ENCODE results near the gene GULP1. TPM values are rescaled to one million over a fixed set of nuclear protein-coding genes. Genes with fewer than 3 reads are reported as not detected.

The GULP1 gene
- total RNA-seq, 4 donors from 2014 or later, result 13.4 to 20.0 (median 17.3) TPM

DNA sequence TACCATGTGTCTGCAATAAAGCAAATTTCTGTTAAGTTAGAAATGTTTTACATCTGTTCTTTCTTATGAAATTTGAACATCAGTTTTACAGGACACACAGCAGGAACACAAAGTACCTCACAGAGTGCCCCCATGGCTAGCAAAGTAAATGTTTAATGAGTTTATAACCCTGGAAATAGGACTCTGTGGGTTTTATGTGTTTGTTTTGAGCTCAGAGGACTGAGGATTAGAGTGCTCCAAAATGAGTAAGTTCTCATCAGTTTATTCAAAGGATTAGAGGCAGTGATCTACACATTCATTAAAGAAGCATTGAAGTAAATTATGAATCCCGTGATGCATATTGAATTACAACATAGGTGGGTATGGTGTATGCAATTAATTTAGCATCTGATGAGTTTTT, 281.8 kb downstream of the GULP1 start:
- 64 to 66% methylated on average over 1 of the region's 1 CpG for WGBS, 2 donors

DNA sequence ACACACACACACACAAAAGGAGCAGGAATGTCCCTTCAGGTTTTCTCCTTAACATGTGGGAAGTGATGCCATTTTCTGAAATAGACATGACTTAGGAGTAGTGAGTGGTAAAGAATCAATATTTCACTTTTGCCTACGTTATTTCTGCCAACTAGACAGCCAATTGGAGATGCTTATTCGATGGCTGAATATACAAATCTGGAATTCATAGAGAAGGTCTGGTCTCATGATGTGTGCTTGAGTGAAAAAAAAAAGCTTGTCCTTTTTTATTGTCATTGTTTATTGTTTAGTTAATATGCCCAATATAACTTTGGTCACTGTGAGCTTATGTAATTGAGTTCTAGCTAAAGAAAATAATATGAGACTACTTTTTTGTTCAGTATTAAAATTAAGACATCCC, 284.3 kb downstream of the GULP1 start:
- intact Hi-C loops (cut with DNase I; ENCODE audit: low total_unique reads), result no loop called here
- WGBS, 2 donors, result 63 to 65% methylated on average over 2 of the region's 2 CpGs
- H3K4me3 ChIP-seq (ENCODE audit: low read depth, poor library complexity, severe bottlenecking), result no peak overlapping the region
- no peak for TF ChIP-seq POLR2A (IDR thresholded peaks at IDR 0.05)
- TF ChIP-seq, protein P1, sequence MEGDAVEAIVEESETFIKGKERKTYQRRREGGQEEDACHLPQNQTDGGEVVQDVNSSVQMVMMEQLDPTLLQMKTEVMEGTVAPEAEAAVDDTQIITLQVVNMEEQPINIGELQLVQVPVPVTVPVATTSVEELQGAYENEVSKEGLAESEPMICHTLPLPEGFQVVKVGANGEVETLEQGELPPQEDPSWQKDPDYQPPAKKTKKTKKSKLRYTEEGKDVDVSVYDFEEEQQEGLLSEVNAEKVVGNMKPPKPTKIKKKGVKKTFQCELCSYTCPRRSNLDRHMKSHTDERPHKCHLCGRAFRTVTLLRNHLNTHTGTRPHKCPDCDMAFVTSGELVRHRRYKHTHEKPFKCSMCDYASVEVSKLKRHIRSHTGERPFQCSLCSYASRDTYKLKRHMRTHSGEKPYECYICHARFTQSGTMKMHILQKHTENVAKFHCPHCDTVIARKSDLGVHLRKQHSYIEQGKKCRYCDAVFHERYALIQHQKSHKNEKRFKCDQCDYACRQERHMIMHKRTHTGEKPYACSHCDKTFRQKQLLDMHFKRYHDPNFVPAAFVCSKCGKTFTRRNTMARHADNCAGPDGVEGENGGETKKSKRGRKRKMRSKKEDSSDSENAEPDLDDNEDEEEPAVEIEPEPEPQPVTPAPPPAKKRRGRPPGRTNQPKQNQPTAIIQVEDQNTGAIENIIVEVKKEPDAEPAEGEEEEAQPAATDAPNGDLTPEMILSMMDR (IDR thresholded peaks at IDR 0.05), result no peak
- no peak for DNase-seq (ENCODE audit: low spot score in 2 of 2)

More for the DNA sequence above, 281.8 kb downstream of the GULP1 start:
- no peak for TF ChIP-seq POLR2A (IDR thresholded peaks at IDR 0.05)
- TF ChIP-seq, protein P1 (IDR thresholded peaks at IDR 0.05), result no peak
- intact Hi-C loops (cut with DNase I; ENCODE audit: low total_unique reads), result no loop called here
- no peak for DNase-seq (ENCODE audit: low spot score in 2 of 2)
- no peak overlapping the region for H3K4me3 ChIP-seq (ENCODE audit: low read depth, poor library complexity, severe bottlenecking)

DNA sequence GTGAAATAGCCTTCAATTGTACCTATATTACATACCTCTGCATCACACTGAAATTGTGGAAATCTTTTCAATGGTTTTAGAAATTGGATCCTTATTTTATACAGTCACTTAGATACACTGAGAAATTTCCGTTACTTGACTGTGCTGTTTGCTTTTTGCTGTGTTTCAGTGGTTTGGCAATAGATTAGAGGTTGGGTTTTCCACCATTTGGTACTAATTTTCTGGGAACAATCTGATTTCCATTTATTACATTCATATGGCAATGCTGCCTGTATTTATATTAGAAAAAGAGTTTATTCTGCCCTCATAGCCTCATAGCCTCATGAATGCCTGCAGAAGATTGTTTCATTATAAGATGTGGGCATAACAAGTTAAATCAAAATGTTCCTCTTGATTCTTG, 285.0 kb downstream of the GULP1 start:
- intact Hi-C loops (cut with DNase I; ENCODE audit: low total_unique reads), result no loop called here
- 55 to 57% methylated on average over 1 of the region's 1 CpG for WGBS, 2 donors
- no peak for DNase-seq (ENCODE audit: low spot score in 2 of 2)
- no peak for TF ChIP-seq POLR2A (IDR thresholded peaks at IDR 0.05)
- TF ChIP-seq, protein P1 (IDR thresholded peaks at IDR 0.05), result no peak
- H3K4me3 ChIP-seq (ENCODE audit: low read depth, poor library complexity, severe bottlenecking), result no peak overlapping the region

DNA sequence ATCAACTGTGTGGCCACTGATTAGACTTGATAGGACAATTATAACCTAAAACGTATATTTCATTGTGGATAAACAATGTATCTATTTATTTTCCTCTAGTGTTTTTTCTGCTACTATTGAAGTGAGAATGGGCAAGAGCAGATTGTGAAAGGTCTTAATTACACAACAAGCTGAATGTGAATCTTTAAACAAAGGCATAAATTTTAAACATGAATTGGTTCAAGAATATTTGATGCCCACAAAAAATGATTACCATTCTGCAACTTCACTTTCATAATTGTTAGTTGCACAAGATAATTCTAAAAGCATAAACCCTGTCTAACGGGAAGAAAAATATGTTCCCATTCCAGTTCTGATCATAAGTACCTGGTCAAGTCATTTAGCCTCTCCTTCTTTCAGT, 285.6 kb downstream of the GULP1 start:
- intact Hi-C loops (cut with DNase I; ENCODE audit: low total_unique reads), result no loop called here
- TF ChIP-seq POLR2A (IDR thresholded peaks at IDR 0.05), result no peak
- TF ChIP-seq, protein P1 (IDR thresholded peaks at IDR 0.05), result no peak
- DNase-seq (ENCODE audit: low spot score in 2 of 2), result no peak
- 52 to 55% methylated on average over 2 of the region's 2 CpGs for WGBS, 2 donors
- H3K4me3 ChIP-seq (ENCODE audit: low read depth, poor library complexity, severe bottlenecking), result no peak overlapping the region

DNA sequence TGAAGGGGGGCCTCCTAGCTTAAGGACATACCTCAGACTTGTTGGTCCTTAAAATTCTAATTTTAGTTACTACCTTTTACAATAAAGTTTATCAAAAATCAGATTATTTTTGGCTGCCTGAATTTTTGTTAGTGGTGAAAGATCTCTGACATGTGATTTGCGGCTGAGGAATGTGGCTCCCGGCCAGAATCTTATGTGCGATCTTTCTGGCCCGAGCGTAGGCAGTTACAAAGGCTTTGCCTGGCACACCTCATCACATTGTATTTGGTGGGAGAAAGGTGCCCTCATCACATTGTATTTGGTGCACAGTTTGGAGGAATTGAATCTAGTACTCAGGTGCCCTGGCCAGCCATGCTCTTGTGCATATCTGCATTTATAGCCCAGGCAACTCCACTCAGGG, 289.1 kb downstream of the GULP1 start:
- intact Hi-C loops (cut with DNase I; ENCODE audit: low total_unique reads), result no loop called here
- TF ChIP-seq POLR2A (IDR thresholded peaks at IDR 0.05), result no peak
- TF ChIP-seq, protein P1 (IDR thresholded peaks at IDR 0.05), result no peak
- no peak overlapping the region for H3K4me3 ChIP-seq (ENCODE audit: low read depth, poor library complexity, severe bottlenecking)
- WGBS, 2 donors, result 60 to 68% methylated on average over 5 of the region's 5 CpGs
- no peak for DNase-seq (ENCODE audit: low spot score in 2 of 2)

DNA sequence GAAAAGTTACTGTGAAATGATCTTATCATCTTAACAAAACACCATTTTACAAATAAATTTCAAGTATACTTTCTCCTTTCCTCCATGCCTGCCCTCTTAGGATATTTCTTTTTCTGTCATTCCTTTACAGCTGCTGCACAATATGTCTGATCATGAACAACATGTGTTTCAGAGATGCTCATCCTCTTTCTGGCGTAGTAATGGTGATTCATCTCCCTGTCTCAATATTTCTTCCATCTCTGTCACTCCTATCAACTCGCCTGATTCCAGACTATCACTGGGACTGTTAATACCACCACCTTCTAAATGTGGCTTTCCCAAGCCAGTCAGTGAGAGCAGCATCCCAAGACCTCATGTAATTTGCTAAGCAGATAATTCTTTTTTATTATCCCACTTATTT, 290.5 kb downstream of the GULP1 start:
- no peak for DNase-seq (ENCODE audit: low spot score in 2 of 2)
- intact Hi-C loops (cut with DNase I; ENCODE audit: low total_unique reads), result no loop called here
- 69 to 78% methylated on average over 2 of the region's 2 CpGs for WGBS, 2 donors
- H3K4me3 ChIP-seq (ENCODE audit: low read depth, poor library complexity, severe bottlenecking), result no peak overlapping the region
- TF ChIP-seq, protein P1 (IDR thresholded peaks at IDR 0.05), result no peak
- no peak for TF ChIP-seq POLR2A (IDR thresholded peaks at IDR 0.05)
